Suppressor macrophage (primary cell): Measurements from ENCODE around the gene IDI2.
"Not testable (repeated sequence)": the region's sequence is repeated elsewhere in the genome, so short reads cannot be mapped to it uniquely, and the experiment has no call there.

ENCODE experiments used
- DNase-seq, 4 experiments: peaks; one replicate each; pipeline ENCODE4 v3.0.0-alpha.2; 2020 to 2022
- total RNA-seq, 17 experiments: gene quantifications; one replicate each; lab custom pipeline; 2026; ENCODE audit warnings: mixed read lengths in 6 of 17, inconsistent platforms in 3 of 17; lab: John Stamatoyannopoulos, UW

The IDI2 gene
- 0 to 0.55 (median 0) reads per million in 17 experiments for total RNA-seq

DNA sequence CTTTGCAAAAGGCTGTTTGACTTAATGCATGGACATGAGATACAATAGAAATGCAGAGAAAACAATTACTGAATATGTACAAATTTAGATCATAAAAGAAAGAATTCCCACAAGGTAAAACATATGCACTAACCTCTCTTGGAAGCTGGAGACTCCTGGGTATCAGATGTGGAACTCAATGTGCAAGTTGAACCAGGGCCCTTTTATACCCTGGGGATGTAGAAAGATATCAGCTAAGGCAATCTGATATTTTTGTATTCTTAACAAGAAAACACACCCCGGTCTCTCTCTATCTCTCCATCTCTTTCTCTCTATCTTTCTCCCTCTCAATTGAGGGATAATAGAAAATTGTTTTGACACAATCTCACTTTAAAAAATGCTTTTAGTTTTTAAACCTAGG, at the start of gene IDI2:
TSS of gene IDI2 (minus strand) at position 177 of the 400 bp plus-strand sequence. CDS start 1,136 bp downstream, outside the sequence.
- no peak for DNase-seq

DNA sequence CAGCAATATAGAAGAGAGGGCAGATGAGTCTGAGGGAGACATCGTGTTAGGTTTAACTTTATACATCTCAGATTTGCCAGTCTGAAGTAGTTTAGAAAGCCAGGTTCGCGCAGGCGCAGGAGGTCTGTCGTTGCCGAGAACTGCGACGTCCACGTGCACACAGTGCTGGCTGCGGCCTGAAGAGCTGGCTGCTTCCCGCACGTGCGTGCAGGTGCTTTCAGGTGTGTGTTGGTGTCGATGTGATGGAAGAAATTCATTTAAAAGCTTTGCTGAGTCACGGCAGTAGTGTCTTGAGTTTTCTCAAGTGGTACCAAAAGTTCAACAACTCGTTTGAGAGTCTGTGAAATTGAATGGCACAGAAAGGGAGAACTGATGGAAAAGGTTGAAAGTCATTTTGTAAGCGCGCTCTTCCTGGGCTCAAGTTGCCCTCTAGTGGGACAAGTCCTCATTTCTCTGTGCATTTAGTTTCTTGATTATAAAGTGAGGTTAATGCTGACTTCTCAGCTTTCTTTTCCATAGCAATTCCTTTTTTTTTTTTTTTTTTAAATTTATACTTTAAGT, 49.2 kb upstream of the IDI2 start:
- peak in 3 of 4 experiments; percentile 44 to 51 (median 45) for DNase-seq

DNA sequence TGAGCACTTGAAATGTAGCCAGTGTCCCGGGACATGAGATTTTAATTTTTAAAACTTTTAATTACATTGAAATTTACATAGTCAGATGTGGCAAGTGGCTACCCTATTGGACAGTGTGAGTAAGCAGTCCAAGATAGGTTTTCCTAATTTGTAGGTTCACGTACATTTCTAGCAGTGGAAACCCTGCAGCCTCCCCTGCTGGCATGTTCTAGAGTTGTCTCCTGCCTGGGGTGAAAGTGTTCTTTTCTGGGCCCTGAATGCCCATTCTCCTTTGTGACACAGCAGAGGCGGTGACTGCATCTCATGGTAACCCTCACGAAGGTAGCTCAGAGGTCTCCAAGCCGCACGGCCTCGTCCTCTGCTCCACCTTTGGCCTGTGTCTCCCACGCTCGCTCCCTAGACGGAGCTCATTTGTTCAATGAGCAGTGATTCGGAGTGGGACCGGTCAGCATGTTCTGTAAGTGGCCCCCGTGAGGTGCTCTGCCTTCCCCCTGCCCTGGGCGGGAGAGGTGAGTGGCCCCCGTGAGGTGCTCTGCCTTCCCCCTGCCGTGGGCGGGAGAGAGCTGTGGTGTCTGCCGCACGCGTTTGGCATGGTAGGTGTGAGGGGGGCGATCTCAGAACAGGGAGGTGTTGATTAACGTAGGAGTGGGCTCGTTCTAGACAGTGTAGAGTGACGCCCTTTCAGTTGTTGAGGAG, 48.5 kb upstream of the IDI2 start:
- DNase-seq = peak in 2 of 4 experiments; percentile 11 to 14

DNA sequence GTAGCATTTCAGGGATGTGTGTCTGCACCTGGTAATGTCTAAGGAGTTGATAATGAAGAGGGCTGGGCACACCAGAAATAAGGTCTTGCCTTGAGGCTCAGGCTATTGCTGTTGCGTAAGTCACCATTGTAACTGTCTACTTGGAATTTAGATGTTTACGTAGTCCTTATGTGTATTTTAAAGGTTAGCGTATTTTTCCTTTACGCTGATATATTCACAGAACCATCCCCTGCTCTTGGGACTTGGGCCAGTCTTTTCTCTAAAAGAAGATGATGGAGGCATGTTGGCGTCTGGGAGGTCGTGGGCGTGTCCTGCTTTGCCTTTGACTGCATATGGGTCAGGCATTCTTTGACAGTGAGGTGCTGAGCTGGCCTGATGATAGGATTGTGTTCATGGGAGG, 45.3 kb upstream of the IDI2 start:
- no peak for DNase-seq

- no peak for DNase-seq
Measured at GRCh38 chr10:1068380-1069361, 43.0 kb upstream of the IDI2 start.

DNA sequence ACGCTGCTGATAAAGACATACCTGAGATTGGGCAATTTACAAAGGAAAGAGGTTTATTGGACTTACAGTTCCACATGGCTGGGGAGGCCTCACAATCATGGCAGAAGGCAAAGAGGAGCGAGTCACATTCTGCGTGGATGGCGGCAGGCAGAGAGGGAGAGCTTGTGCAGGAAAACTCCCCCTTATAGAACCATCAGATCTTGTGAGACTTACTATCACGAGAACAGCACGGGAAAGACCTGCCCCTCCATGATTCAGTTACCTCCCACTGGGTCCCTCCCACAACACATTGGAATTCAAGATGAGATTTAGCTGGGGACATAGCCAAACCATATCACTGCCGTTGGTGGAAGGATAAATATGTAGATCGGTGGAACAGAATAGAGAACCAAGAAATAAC, 41.1 kb upstream of the IDI2 start:
- not testable (repeated sequence) for DNase-seq

GRCh38 chr10:1064964-1065247, 39.2 kb upstream of the IDI2 start:
- DNase-seq = no peak

DNA sequence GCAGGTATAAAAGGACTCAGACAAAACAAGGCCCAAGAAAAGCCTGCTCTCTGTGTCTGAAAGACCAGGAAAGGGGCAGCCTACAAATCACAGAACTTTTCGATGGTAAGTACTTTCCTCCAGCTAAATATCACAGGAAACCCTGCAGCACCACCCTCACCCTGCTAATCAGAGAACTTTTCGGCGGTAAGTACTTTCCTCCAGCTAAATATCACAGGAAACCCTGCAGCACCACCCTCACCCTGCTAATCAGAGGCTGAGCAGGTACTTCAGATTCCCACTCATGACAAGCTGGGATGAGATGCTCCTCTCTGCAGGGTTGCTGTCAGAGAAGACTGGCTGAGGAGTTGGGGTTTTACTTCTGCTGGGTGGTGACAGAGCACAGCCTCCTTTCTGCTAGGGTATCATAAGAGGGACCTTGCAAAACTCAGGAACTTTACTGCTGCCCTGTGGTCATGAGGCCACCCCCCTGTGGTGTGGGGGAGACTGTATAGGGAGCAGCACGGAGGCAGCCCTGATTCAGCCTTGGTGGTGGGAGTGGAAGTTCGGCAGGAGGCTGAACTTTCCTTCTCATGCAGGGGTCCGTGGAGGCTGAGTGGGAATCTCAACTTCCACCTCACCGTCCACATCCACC, 37.7 kb upstream of the IDI2 start:
- peak in 3 of 4 experiments; percentile 45 to 55 (median 46) for DNase-seq

GRCh38 chr10:1061930-1062774, 36.5 kb upstream of the IDI2 start:
- no peak for DNase-seq

DNA sequence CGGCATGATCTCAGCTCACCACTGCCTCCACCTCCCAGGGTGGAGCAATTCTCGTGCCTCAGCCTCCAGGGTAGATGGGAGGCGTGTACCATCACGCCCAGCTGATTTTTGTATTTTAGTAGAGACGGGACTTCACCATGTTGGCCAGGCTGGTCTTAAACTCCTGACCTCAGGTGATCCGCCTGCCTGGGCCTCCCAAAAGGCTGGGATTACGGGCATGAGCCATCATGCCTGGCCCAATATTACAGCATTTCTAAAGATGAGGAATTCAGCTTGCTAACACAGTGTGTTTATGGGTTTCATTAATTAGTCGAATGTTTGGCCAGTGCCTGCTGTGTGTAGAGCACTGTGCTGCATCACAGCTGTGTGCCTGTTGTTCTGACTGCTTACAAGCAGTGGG, 34.2 kb upstream of the IDI2 start:
- no peak for DNase-seq

DNA sequence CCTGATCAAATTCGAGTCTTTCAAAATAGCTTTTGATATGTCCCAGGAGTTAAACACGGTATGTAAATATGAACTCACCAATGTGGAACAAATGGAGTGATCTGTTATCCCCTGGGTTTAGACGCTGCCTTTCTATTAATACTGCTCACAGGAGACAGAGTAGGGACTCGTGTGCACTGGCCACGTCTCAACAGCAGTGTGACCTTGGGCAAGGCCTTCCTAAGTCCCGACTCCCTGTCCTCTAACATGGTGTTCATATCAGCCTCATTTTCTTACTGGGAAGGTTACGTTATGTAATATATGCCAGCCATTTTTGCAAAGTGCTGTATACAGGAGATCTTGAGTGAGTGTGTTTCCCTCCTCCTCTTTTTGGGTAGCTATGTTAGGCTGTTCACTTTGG, 32.4 kb upstream of the IDI2 start:
- no peak for DNase-seq

GRCh38 chr10:1057106-1057657, 31.5 kb upstream of the IDI2 start:
- DNase-seq = peak; percentile 75 to 87 (median 82)

DNA sequence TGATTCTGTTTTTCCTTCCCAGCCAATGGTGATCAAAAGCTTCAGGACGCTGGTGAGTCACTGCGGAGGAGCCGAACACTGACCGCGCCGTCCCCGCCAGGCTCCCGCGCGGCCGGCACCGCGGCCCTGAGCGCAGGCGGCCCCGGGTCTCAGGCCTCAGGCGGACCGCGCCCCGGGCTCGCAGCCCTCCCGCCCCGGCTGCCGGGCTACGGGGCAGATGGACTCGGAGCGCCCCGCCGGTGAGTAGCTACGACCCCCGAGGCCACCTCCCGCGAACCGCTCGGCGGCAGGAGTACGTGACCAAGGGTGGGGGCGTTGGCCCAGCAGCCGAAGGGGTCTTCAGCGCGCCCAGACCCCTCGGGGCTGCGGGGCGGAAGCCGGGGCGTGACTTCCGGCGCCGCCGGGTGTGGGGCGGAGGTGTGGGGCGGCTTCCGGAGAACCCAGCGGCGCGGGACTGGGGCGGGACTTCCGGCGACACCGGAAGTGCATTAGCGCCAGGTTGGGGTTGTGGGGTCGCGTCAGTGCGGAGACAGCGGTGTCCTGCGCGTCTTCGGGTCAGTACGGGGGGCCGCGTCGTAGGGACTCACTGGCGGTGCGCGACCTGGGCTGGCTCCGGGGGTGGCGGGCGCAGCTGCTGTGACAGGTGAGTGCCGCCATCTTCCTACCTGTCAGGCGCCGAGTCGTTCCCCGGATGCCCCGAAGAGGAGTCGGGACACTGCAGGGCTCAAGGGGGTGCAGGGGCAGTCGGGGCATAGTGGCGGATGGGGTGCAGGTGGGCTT, 30.9 kb upstream of the IDI2 start, which contains the start of gene WDR37:
TSS of gene WDR37 (plus strand) at position 60 of the 780 bp plus-strand sequence. CDS start 15,771 bp downstream, outside the sequence.
- peak; percentile 89 to 95 (median 92) for DNase-seq

- no peak for DNase-seq
Measured at GRCh38 chr10:1054684-1055083, 29.0 kb upstream of the IDI2 start.

DNA sequence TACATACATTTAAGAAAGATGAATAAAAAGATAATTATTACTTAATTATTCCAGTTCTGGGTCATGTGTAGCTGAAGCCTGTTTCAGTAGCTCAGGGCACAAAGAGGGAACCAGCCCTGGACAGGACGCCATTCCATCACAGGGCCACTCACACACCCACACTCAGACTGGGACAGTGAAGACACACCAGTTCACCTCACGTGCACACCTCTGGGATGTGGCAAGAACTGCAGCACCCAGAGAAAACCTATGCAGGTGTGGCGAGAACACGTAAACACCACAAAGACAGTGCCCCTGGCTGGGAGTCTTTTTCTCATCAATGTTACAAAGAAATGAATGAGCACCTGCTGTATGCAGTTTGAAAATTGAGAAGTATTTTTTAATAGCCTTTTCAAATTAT, 24.9 kb upstream of the IDI2 start:
- peak; percentile 39 to 72 (median 61) for DNase-seq

GRCh38 chr10:1050145-1050544, 24.5 kb upstream of the IDI2 start:
- DNase-seq = no peak

- DNase-seq = no peak
Measured at GRCh38 chr10:1049425-1049958, 23.8 kb upstream of the IDI2 start.

DNA sequence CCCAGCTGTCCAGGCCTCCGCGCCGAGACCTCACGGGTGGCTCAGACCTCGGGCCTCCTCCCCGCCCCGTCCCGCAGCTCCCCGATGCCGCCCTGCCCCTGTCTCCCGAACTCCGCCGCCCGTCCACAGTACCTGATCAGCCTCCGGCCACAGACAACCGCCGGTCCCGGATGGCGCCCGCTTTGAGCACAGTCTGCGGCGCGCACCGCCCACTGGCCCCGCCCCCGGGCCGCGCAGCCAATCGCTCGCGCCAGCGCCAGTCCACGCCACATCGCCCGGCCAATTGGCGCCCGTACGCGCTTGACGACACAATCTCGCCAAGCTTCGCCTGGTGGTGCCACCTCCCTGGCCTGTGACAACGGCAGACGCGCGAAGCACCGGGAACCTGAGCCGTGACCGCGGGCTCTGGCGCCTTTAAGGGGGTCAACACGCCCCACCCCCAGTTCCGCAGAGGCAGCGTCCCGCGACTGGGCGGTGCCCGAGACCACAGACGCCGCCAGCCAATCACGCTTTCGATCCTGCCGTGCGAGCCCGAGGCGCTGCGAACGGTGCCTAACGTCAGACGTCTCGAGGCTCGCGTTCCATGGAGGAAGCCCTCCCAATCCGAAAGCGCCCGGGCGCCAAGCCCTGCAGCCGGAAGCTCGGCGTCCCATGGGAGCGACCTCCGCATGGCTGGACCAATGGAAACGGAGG, 23.2 kb upstream of the IDI2 start, which contains the start of gene IDI1:
TSS of gene IDI1 (minus strand) at position 388 of the 693 bp plus-strand sequence. CDS start at position 272, 116 bp downstream.
- DNase-seq = peak; percentile 99 to 100 (median 99)

DNA sequence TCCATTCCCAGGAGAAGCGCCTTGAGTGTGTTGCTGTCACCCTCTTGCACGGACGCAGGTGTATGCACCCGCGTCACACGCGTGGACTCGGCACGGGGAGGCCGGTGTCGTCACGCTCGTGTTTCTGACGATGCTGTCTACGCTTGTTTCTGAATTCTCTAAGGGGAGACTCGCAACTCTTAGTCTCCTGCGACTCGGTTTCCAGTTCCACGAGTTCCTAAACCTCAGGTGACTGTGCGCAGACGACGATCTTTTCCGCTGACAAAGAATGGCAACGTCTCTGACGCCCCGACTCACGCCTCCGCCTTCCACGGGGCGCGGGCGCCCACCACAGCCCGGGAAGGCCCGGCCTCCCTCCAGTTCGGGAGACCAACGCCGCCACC, 22.7 kb upstream of the IDI2 start:
- peak in 2 of 4 experiments; percentile 79 to 81 for DNase-seq
